ENCODE data around the gene IKZF4.
"Not testable (repeated sequence)": the region's sequence is repeated elsewhere in the genome, so short reads cannot be mapped to it uniquely, and the experiment has no call there.

Gene IKZF4

DNA sequence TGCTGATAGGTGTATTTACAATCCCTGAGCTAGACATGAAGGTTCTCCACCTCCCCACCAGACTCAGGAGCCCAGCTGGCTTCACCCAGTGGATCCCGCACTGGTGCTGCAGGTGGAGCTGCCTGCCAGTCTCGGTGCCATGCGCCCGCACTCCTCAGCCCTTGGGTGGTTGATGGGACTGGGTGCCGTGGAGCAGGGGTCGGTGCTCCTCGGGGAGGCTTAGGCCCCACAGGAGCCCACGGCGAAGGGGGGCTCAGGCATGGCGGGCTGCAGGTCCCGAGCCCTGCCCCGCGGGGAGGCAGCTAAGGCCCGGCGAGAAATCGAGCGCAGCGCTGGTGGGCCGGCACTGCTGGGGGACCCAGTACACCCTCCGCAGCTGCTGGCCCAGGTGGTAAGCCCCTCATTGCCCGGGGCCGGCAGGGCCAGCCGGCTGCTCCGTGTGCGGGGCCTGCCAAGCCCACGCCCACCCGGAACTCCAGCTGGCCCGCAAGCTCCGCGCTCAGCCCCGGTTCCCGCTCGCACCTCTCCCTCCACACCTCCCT lies 20.8 kb upstream of the IKZF4 start:
- DNase-seq, result not testable (repeated sequence)

DNA sequence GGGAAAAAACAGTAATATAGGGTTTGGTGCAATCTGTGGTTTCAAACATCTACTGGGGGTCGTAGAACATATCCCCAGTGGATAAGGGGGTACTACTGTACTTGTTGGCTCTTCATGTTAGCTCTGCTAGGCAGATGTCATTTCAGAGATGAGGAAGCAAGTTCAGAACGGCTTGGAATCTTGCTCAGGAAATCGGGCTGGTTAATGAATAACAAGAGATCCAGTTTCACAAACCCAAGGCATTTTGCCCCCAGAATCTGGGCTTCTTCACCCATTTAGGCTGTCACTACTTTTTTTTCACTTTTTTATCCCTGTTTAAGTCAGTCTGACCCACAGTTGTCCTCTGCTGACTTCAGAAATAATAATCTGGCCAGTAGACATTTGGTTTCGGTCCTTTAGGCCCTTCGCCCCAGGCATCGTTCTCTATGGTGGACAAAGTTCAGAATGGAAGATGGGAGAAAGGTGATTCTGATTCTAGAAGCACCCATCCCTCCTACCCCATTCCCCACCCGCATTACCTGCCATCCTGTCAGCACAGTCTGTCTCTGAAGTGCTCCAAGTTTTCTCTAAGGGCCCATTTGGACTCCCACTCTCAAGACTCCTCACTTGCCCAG lies 19.2 kb upstream of the IKZF4 start:
- no peak for DNase-seq

DNA sequence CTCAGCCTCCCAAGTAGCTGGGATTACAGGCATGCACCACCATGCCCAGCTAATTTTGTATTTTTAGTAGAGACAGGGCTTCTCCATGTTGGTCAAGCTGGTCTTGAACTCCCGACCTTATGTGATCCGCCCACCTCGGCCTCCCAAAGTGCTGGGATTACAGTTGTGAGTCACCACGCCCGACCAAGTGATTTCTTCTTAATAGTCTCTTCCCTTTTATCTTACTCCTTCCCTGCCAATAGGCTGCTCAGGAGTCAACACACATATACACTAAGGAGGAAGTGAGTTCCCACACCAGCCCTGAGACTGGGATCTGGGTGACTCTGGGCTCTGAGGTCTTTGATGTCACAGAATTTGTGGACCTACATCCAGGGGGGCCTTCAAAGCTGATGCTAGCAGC lies 17.5 kb upstream of the IKZF4 start:
- not testable (repeated sequence) for DNase-seq

DNA sequence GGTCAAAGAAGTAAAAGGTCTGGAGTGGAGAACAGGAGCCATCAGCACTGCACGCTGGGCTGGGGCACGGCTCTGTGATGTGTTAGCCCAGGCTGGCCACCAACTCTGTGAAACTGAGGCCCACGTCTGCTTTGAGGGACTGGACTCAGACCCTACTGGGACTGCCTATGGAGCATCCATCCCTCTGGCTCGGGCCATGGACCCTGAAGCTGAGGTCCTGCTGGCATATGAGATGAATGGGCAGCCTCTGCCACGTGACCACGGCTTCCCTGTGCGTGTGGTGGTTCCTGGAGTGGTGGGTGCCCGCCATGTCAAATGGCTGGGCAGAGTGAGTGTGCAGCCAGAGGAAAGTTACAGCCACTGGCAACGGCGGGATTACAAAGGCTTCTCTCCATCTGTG lies 16.6 kb upstream of the IKZF4 start:
- no peak for DNase-seq

DNA sequence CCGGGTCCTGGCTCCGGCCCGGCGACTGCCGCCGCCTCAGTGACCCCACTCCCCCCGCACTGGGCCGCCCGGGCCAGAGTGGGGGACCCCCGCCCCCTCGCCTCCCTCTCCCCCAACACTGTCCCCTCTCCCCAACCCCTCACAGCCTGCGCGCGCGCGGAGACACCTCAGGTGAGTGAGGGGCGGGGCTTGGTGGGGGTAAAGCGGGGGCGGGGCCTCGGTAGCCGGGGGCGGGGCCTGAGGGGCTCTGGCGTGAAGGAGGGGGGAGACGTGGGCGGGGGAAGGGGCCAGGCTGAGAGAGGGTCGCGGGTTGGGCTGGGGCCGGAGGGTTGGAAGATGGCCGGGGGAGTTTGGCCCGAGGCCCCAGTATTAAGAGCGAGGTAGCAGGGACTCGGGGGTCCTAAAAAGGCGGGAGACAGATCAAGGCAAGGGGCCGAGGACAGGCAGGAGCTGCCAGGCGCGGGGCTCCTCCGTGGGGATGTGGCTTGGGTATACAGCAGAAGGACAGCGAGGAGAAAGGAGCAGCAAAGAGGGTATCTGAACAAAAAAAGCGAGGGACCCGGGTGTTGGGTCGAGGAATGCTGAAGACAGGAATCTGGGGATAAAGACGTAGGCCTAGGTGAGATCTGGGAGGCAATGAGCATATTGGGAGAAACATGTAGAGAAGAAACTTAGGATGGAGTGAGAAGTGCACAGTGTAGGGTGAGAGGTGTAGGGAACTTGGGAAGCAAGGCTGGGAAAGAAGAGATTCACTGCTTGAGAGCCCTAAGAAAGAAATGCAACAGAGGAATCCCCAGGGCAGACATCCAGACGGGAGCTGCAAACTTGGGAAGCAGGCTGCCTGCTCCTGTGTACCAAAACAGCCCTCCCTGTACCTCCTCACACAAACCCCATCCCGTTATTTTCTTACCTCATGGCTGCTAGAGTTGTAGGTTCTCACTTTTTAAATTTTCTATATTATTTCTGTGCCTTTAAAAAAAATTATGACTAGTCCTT lies 13.0 kb upstream of the IKZF4 start:
- peak; percentile 76 for DNase-seq

DNA sequence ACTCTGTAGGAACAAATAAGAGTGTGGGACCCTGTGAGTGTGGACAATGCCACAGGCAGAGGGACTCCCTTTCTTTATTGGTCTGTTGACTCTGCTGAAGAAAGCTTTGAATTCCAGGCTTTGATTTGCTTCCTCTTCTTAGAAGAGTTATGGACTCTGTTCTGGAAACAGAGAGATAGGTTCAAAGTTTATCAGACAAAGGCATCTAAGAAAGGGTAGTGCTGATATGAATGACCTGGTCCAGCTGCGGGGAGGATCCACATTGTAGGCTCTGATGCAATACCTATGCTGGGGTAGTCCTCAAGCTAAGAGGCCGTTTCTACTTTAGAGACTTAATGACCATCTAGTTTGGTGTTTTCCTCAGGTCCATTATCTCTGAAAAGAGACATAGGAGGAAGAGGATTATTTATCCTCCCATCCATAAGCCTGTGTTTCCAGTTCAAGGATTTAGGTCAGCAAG lies 10.7 kb upstream of the IKZF4 start:
- no peak for DNase-seq

DNA sequence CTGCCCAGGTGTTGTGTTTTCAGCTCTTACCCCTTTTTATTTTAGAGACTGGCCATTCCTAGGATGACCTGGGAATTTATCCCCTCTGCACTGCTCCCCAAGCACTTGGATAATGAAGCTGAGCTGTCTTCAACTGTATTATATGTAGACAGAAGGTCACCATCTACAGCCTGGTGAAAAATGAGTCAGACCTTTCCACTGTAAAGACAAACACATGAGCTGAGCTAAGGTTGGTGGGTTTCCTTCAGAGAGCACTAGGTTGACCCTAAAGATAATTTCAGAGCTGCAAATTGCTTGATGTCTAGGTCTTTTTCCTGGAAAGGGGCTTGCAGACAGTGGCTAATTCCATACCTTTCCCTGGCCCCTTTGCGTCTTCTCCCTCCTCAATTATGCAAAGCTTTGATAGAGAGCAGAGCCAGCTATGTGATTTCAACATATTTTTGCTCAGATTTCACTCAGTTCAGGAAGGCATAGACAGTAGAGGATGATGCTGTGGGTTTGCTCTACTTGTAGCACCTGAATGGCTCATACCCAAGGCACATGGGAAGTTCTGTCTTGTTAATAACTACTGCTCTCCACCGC lies 9.2 kb upstream of the IKZF4 start:
- DNase-seq, result no peak

DNA sequence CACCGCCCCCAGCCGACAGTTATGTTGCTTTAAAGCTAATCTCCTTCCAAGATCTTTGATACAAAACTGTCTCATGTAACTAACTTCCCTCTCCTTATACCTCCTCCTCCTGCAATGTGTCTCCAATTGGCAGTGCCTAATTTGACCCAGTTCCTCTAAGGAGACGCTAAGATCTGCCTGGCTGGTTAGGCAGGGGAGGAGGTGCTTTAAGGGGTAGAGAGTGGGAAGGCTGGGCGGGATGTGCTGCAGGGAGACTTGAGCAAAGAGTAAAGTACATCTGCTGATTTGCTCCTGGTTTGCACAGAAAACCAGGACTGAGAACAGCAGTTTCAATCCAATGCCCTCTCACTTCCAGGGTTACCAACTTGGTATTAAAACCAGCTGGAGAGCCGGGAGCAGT lies 7.4 kb upstream of the IKZF4 start:
- peak; percentile 26 for DNase-seq

DNA sequence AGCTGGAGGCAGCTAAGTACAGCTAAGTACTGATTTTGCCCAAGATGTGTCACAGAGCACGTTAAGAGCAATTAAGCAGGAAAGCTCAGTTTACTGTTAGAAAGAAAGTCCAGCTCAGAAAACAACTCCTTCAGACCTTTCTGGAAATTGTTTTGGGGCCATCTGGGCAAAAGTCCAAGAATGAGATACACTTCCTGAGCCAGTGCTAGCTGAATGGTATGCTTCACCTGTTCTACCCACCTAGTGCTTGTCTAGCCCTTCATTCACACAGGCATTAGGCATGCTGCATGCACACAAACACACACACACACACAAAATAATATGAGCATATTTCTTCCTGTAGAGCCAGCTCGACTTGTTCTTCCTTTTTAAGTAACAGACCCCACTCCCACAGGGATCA lies 6.6 kb upstream of the IKZF4 start:
- DNase-seq, result no peak

DNA sequence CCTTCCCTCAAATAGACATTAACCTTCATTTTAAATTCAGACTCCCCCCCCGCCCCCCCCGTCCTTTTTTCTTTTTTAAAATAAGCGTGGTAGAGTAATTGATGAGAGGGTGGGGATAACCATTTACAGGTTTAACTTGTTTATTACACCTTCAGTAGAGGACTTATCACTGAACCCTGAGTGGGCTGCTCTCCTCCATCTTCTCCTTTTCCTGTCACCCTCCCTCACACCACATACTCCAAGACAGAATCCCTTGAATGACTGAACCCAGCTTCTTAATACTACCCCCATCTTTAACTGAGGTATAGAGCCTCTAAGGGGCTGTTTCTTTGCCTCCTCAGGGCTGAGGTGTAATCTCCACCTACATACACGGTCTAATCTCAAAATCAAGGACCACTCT lies 3.7 kb upstream of the IKZF4 start:
- DNase-seq, result no peak

DNA sequence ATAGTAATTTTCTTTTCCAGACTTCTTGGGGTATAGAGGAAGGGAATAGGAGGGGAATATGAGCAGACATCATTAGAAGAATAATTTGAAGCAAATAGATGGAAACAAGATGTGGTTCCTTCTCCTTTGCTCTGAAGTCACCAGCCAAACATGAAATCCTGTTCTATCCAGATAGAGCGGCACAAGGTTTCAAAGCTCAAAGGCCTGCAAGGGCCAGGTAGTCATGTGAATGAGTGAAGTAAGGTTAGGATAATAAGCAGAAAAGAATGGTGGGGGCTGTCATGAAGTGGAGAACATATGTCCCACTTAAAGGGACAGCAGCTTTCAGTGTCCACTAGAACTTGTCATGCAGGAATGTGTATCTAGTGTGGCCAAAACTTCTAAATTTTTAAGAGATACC lies 2.5 kb upstream of the IKZF4 start:
- no peak for DNase-seq

DNA sequence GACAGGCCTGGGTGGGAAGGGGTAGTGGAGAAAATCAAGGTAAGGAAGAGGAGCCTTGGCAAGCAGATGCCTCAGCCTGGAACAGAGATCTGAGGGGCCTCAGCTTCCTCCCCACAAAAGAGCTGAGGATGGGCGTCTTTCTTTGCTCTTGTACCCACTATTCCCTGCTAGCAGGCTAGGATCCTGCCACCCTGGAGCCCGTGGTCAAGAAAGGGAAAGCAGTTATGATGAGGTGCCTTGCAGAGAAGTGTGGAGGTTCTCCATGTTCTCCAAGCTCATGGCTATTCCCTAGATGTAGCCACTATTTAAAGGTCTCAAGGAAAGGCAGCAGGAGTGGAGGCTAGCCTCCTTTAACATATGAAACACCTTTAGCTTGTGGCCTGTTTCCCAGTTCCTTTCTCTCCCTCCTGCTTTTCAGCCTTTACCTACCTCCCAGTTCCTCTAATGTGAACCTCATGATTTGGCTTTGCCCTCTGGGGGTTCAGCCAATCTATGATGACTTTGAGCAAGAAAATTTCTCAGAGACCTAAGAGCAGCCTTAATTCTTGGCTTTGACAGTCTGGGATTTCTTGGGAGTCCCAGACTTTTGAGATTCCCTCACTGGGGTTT lies 1.1 kb downstream of the IKZF4 start:
- no peak for DNase-seq

DNA sequence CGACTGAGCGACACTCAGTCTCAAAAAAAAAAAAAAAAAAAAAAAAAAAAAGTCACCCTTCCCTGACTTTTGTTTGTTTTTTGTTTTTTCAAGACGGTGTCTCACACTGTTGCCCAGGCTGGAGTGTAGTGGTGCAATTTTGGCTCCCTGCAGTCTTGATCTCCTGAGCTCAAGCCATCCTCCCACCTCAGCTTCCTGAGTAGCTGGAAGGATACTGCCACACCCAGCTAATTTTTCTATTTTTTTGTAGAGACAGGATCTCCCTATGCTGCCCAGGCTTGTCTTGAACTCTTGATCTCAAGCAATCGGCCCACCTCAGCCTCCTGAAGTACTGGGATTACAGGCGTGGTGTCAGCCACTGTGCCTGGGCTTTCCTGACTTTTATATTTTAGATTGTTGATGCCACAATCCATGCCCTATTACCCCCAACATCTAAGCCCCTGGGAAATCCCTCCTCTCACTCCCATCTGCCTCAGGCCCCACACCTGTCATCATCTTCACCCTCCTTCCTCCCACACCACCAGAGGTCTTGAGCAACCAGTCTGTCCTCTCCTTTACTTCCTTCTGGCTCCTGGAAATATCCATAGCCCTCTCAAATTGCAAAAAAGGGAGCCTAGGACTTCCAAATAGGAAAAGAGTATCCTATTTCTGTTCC lies 7.8 kb downstream of the IKZF4 start:
- DNase-seq, result no peak

DNA sequence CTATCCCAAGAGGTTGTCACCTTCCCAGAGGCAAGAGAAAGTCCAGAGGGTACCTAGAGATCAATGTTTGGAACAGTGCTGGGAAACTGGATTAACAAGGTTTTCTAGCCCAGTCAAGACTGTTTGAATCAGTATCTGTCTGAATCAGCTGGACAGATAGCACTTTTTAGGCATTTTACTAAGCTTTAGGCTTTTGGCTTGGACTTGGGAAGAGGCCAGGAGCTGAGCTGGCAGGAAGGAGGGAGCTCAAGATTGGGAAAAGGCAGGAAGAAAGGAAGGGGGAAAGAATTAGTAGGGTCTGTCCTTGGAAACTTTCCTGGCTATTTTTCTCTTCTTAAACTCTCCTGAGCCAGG lies 8.3 kb downstream of the IKZF4 start:
- no peak for DNase-seq

DNA sequence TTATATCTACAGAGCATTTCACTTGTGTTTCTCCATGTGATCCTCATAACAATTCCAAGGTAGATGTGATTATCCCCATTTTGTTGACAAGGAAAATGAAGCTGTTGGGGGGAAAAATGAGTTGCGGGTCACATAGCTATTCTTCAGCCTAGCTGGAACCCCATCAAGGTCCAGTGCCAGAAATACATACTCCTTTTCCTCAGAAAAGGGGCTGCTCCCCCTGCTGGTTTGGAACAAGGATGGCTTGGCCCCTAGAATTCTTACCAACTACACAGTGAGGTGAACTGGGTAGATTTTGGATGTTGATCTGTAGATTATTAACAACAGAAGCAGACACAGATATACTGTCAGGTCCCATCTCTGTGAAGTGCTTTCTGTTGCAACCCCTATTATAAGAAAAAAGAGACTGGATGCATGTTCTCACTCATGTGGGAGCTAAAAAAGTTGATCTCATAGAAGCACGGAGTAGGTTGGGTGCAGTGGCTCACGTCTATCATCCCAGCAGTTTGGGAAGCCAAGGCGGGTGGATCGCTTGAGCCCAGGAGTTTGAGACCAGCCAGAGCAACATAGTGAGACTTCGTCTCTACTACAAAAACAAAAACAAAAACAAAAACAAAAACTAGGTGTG lies 8.9 kb downstream of the IKZF4 start:
- DNase-seq, result no peak

DNA sequence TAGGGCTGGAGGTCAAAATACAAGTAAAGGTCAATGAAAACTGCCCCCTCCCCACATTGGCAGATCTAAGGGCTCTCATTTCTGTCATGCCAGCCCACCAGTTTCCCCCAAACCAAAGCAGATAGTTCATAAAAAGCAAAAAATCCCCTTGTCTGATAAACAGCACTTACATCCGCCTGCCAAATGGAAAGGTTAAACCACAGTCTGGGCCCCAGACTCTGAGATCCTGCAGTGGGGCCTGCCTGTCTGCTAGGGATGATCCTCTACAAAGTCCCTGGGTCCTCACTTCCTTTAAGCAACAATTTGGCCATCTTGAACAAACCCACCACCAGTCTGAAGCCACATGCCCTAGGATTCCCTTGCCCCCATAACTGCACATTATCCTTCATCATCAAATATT lies 11.1 kb downstream of the IKZF4 start:
- no peak for DNase-seq

DNA sequence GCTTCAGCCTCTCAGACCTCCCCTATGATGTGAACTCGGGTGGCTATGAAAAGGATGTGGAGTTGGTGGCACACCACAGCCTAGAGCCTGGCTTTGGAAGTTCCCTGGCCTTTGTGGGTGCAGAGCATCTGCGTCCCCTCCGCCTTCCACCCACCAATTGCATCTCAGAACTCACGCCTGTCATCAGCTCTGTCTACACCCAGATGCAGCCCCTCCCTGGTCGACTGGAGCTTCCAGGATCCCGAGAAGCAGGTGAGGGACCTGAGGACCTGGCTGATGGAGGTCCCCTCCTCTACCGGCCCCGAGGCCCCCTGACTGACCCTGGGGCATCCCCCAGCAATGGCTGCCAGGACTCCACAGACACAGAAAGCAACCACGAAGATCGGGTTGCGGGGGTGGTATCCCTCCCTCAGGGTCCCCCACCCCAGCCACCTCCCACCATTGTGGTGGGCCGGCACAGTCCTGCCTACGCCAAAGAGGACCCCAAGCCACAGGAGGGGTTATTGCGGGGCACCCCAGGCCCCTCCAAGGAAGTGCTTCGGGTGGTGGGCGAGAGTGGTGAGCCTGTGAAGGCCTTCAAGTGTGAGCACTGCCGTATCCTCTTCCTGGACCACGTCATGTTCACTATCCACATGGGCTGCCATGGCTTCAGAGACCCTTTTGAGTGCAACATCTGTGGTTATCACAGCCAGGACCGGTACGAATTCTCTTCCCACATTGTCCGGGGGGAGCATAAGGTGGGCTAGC lies 13.9 kb downstream of the IKZF4 start:
- no peak for DNase-seq

DNA sequence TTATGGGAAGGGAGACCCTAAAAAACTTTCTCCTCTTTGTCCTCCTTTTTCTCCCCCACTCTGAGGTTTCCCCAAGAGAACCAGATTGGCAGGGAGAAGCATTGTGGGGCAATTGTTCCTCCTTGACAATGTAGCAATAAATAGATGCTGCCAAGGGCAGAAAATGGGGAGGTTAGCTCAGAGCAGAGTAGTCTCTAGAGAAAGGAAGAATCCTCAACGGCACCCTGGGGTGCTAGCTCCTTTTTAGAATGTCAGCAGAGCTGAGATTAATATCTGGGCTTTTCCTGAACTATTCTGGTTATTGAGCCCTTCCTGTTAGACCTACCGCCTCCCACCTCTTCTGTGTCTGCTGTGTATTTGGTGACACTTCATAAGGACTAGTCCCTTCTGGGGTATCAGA lies 16.3 kb downstream of the IKZF4 start:
- DNase-seq, result no peak

DNA sequence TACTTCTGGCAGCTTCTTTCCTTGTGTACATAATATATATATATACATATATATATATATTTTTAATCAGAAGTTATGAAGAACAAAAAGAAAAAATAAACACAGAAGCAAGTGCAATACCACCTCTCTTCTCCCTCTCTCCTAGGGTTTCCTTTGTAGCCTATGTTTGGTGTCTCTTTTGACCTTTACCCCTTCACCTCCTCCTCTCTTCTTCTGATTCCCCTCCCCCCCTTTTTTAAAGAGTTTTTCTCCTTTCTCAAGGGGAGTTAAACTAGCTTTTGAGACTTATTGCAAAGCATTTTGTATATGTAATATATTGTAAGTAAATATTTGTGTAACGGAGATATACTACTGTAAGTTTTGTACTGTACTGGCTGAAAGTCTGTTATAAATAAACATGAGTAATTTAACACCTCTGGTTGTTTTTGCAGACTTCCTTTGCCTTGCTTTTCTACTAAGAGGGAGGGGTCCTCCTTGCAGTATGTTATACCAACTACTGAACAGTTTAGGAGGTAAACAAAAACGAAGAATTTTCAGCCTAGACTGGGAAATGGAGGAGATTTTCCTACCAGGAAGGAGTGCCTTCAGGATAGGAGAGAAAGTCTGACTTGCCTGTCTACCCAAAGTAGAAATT lies 17.3 kb downstream of the IKZF4 start:
- no peak for DNase-seq

DNA sequence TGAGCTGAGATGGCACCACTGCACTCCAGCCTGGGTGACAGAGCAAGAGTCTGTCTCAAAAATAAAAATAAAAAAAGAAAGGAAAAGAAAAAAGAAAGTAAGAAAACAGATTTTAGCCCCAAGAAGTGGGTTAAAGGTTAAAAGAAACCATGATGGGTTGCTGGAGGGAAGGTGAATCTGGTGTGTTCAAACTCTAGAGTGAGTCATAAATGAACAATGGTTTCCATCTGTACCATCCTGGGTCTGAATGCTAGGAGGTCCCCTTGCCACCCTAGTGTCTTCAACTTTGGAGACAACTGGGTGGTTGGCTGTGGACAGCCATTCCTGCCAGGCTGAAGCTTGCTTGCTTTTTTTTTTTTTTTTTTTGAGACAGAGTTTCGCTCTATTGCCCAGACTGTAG lies 19.3 kb downstream of the IKZF4 start:
- DNase-seq, result no peak

DNA sequence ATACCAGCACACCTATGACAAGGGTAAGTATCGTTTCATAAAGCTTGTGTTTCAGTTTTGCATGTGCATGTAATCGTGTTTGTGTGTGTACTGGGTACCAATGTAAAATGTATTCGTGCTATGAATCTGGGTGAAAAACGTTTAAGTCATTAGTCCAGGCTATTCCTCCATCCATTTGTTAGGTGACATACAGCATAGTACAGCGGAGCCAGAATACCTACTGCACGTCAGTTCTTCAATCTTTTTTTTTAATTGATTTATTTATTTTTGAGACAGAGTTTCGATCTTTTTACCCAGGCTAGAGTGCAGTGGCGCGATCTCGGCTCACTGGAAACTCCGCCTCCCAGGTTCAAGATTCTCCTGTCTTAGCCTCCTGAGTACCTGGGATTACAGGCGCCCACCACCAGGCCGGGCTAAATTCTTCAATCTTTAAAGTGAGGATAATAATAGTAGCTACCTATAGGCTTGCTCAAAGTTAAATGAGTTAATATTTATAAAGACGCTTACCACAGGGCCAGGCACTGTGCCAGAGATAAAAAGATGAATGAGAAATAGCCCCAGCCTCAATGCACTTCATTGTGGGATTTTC lies 20.2 kb downstream of the IKZF4 start:
- DNase-seq, result no peak
